ENCODE results near the gene CNOT4.
"Not testable (repeated sequence)": the region's sequence is repeated elsewhere in the genome, so short reads cannot be mapped to it uniquely, and the experiment has no call there.

Gene CNOT4

GRCh38 chr7:135322571-135323340 lies 187.1 kb downstream of the CNOT4 start:
- Mint-ChIP-seq H3K27me3 (peaks cover 0 to 1% of the 10 kb centered on the region in 2 donors), H3K9me3 (peaks cover 5 to 8% of the 10 kb centered on the region in 2 donors), H3K4me3 (no peak overlapping the region), H3K27ac (no peak overlapping the region), H3K4me1 (no peaks in the 10 kb centered on the region), H3K36me3 (no peaks in the 10 kb centered on the region)
- DNase-seq (no peak), ATAC-seq (replicated peaks) (no peak)

- Mint-ChIP-seq H3K9me3 (peaks cover 5 to 8% of the 10 kb centered on the region in 2 donors), H3K4me1 (no peaks in the 10 kb centered on the region), H3K36me3 (no peaks in the 10 kb centered on the region), H3K27ac (no peak overlapping the region), H3K4me3 (no peak overlapping the region), H3K27me3 (no peaks in the 10 kb centered on the region)
- no peak for DNase-seq
- ATAC-seq (replicated peaks), result no peak
Observed at GRCh38 chr7:135321556-135321955, 188.3 kb downstream of the CNOT4 start.

DNA sequence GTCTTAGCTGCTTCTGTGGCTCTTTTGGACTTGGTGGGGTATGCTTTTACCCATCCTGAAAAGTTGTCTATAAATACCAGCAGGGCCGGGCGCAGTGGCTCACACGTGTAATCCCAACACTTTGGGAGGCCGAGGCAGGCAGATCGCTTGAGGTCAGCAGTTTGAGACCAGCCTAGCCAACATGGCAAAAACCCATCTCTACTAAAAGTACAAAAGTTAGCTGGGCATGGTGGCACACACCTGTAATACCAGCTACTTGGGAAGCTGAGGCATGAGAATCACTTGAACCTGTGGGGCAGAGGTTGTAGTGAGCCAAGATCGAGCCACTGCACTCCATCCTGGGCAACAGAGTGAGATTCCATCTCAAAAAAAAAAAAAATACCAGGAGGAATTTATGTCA lies 188.9 kb downstream of the CNOT4 start:
- not testable (repeated sequence) for H3K27me3 Mint-ChIP-seq; H3K27ac Mint-ChIP-seq; H3K36me3 Mint-ChIP-seq; H3K4me1 Mint-ChIP-seq; H3K9me3 Mint-ChIP-seq; DNase-seq; ATAC-seq (replicated peaks); H3K4me3 Mint-ChIP-seq

DNA sequence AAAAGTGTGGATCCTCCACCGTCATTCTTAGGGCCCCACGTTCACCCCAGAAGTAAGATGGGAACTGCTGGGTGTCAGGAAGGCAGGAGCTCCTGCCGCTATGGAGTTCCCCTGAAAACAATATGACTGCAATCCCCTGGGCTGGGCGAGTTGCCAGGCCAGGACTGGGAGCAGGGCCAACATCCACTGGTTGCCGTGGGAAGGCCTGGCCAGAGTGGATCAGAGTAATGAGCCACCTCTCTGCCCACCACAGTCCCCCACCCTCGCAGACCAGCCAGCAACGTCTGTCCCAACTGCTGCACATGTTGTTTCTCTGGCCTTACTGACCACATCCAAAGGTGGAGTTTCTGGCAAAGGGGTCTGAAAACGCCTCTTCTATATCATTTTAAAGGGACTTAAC lies 189.6 kb downstream of the CNOT4 start:
- H3K36me3 Mint-ChIP-seq, result no peaks in the 10 kb centered on the region
- no peak for DNase-seq

DNA sequence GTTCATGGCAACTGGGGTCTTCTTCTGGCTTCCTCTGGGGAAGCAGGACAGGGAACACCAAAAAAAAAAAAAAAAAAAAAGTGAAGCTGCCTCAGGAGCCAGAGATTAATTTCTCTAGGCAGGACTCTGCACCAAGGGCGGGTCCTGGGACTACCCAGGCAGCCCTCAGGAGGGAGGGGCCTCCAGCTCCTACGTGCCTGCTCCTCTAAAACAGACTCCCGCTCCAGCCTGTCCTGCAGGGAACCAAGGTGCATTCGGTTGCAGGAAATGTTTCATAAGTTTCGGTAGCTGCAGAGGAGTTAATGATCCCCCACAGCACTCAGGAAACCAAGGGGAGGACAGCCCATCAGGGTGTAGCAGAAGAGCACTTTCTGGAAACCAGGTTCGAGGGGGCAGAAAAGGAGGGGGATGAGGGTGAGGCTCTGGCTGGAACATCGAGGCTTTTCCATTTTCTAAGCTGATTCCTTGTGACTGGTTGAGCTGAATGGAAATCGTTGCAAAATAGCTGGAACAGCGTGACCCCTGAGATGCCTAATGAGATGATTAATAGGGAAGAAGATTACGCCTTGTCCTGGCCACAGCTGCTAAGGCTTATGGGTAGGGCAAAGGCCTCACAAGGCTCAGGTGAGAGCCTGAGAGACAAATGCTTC lies 192.1 kb downstream of the CNOT4 start:
- H3K36me3 Mint-ChIP-seq, result no peaks in the 10 kb centered on the region
- DNase-seq (no peak), ATAC-seq (replicated peaks) (no peak)
- H3K9me3 Mint-ChIP-seq, result no peaks in the 10 kb centered on the region
- no peak overlapping the region for H3K27ac Mint-ChIP-seq
- peaks cover 0 to 8% of the 10 kb centered on the region in 2 donors for H3K27me3 Mint-ChIP-seq
- no peak overlapping the region for H3K4me3 Mint-ChIP-seq
- no peaks in the 10 kb centered on the region for H3K4me1 Mint-ChIP-seq

More for the DNA sequence above, 189.6 kb downstream of the CNOT4 start:
- H3K4me3 Mint-ChIP-seq, result no peak overlapping the region
- no peak overlapping the region for H3K27ac Mint-ChIP-seq
- no peak for ATAC-seq (replicated peaks)
- H3K4me1 Mint-ChIP-seq, result no peaks in the 10 kb centered on the region
- peaks cover 5% of the 10 kb centered on the region in 2 donors for H3K9me3 Mint-ChIP-seq
- no peaks in the 10 kb centered on the region for H3K27me3 Mint-ChIP-seq

DNA sequence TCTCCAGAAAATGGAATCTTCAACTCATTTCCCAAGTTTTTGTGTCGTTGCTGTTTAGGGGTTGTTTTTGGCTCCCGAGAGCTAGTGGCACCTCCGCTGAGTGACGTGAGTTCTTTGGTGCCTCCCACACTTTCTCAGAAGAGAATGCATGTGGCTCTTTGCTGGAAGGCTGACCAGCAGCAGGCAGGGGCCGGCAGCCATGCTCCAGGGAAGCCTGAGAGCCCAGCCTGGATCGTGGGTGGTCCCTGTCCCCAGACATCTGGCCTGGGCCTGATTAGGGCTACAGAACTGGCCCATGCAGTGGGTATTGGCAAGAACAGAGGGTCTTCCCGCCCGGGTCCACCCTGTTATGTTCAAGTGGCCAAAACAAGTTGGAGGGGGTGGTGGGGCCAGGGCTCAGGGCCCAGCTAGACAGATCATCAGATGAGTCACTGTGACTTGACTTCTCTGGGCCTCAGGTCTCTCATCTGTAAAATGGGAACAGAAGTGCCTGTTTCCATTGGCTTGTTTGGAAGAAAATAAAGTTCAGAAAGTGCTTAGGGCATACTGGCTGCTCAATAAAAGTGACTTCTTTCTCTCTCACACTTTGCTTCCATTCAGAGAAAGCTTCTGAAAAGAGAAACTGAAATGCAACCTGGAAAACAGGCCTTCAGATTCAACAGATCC lies 193.1 kb downstream of the CNOT4 start:
- no peaks in the 10 kb centered on the region for H3K36me3 Mint-ChIP-seq
- DNase-seq (no peak), ATAC-seq (replicated peaks) (no peak)
- H3K4me3 Mint-ChIP-seq, result no peak overlapping the region
- H3K9me3 Mint-ChIP-seq, result no peaks in the 10 kb centered on the region
- H3K27me3 Mint-ChIP-seq, result peaks cover 0 to 8% of the 10 kb centered on the region in 2 donors
- H3K27ac Mint-ChIP-seq, result no peak overlapping the region
- H3K4me1 Mint-ChIP-seq, result no peaks in the 10 kb centered on the region

- Mint-ChIP-seq H3K4me3 (no peak overlapping the region), H3K27ac (no peak overlapping the region), H3K36me3 (no peaks in the 10 kb centered on the region), H3K27me3 (peaks cover 0 to 8% of the 10 kb centered on the region in 2 donors), H3K9me3 (no peaks in the 10 kb centered on the region), H3K4me1 (no peaks in the 10 kb centered on the region)
- ATAC-seq (replicated peaks) (no peak), DNase-seq (no peak)
Observed at GRCh38 chr7:135313971-135314370, 195.9 kb downstream of the CNOT4 start.

Measured in stimulated activated naive B cell treated with anti-CD40 and anti-IgM and Interleukin-4, amounts not matched to agents 10 μg/mL and 1 μg/mL and 100 μg/mL, for 72 hours (primary cell).